H1 (cell line): Measurements from ENCODE around the gene AVPR2. TPM values are rescaled to one million over a fixed set of nuclear protein-coding genes. Genes with fewer than 3 reads are reported as not detected.

Experiments used
- FOSL1 ChIP-seq: IDR thresholded peaks from 2 replicates; pipeline ENCODE4 v1.6.1; 2011; ENCODE audit warnings: mild to moderate bottlenecking, low read depth, low read length, moderate library complexity; ENCODE audit not compliant: insufficient read depth
- polyA plus RNA-seq, 7 experiments: library from polyadenylated mRNA; depleted of rRNA in 3 of 7; stranded (reverse) in 5 of 7; unstranded in 2 of 7; fragments of >200 nt in 5 of 7; fragments of 200-250 nt in 2 of 7; gene quantifications; 1 replicate in 5 of 7; 2 replicates in 1 of 7; 4 replicates in 1 of 7; pipeline versions ENCODE4 v1.2.1 to v1.2.3, GENCODE V29; 2011 to 2013; ENCODE audit warnings: missing spikeins in 2 of 7, mixed read lengths in 2 of 7
- total RNA-seq: library from RNA; stranded (reverse); fragmentation: NEBNext Ultra II Directional; extraction: Animal tissue kit (Norgen Biotek cat#: 25700); gene quantifications from 2 replicates; pipeline ENCODE4 v1.2.1, GENCODE V29; 2021

Gene AVPR2
- total and polyA plus RNA-seq, 2 of the 8 experiments (the other 6 are each of a cell fraction or from before 2014, with no cell fraction given): 0.09 TPM; not detected in 1

DNA sequence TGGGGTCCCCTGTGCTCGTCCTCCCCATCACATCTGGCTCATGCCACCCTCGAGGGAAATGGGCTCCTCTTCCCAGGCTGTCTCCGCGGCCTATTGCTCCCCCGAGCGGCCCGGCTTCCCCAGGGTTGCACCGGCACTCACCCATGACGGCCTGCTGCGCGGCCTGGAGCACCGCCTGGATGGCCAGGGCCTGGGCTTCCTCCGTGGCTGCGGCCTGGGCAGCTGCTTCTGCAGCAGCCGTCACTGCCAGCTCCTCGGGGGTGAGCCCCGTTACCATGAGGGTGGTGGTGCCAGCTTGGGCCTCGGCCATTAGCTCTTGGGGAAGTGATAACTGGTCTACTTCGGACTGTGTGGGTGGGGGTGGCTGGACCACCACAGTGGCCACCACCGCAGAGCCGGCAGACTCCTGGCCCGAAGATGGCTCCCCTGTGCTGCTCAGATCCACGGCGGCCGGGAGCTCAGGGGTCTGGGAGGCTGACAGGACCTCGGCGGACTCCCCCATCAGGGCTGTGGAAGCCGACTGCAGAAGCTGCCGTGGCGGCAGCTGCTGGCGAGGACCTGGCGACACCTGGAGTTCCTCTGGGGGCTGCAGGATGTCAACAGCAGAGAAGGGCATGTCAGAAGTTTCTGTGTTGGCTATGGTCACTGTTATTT, 48.0 kb downstream of the AVPR2 start (continued):
- TF ChIP-seq FOSL1: no peak
